Amygdala (tissue), 56 donors: ENCODE measurements around the gene TSKS.

ENCODE experiments used
- DNase-seq, 56 donors: peaks; one replicate each; lab custom pipeline; 2025; lab: John Stamatoyannopoulos, UW

Gene TSKS

DNA sequence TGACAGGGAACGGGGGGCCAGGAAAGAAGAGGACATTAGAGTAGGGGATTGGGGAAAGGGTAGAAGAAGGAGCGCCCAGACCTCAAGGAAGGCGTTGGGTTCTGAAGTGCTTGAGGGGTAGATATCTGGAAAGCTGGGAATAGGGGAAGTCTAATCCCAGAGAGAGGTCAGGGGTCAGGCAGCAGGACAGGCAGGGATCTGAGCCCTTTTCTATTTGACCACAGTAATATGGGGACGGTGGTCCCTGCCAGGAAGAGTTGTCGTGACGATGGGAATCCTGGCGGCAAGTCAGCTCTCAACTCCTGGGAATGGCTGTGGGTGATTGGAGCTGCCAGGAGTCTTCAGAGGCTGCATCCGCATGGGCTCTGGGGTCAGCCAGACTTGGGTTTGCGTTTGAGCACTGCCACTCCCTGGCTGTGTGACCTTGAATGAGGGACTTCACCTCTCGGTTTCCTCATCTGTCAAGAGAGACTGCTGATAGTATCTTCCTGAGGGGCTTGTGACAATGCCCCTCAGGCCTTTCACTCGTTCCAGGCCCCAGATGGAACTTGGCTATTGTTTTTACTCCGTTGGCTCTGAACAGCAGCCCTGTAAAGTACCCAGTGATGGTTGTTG is 5.0 kb upstream of the TSKS start:
- DNase-seq: no peak

DNA sequence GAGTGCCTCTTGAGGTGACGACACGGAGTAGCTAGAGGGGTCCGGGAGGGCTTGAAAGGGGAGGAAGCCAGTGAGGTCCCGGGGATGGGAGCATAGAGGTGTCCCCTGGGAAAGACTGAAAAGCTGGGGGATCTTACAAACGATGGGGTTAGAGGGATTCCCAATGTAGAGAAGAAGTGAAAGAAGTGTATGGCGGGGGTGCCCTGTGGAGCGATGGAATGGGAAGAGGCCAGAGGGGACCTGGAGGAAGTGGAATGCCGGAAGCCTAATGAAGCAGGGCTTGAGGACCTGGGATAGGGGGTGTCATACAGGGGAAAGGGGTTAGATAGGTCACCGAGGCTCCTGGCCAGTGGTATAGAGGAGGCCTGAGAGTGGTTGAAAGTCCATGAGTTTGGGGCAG is 4.3 kb upstream of the TSKS start:
- no peak for DNase-seq

DNA sequence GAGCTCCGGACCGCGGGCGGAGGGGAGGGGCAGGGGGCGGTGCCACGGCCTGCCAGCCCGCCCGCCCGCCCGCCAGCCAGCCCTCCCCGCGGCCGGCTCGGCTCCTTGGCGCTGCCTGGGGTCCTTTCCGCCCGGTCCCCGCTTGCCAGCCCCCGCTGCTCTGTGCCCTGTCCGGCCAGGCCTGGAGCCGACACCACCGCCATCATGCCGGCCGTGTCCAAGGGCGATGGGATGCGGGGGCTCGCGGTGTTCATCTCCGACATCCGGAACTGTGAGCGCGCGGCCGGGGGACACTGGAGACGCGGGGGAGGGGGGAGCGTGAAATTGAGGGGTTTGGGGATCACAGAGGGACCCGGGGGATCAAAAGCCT is 3.8 kb upstream of the TSKS start, which contains the start of gene AP2A1:
AP2A1 (plus strand) TSS at position 72 of the 370 bp plus-strand sequence; CDS start at position 205, 133 bp downstream.
- no peak for DNase-seq

DNA sequence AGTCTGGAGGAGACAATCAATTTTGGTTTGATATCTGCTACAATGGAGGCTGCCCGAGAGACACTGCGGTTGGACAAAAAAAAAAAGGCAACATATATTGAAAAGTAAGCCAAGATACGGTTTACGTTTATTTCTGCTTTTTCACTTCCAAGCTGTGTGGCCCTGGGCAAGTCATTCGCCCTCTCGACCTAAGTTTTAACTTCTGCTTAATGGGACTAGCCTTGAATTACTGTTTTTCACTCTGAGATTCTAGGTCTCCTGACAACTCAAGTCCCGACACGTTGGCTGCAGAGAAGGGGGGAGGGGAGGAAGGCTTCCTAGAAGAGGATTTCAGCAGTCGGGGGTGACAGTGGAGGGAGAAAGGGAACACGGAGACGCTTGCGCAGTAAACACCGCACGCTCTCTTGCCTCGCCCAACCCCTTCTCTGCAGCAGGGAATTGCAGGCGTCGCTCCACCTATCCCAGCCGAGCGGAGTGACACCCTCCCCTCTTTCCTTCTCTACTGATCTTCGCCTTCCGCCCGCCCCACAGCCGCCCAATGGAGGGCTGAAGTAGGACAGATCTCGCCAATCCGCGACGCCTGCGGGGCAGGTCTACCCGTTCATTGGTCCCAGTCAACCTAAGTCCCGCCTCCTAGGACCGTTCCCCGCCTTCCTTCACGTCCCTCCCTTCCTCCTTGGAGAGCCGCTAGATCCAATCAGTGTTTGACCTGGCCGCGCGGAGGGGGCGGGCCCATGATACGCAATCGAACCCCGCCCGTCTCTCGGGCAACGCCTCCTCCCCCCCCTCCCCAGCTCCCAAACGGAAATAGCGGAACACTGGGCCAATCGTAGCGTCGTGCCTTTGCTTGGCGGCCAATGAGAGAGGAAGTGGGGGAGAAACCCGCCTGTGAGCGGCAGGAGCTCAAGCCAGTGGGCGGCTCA is 3.2 kb upstream of the TSKS start:
- DNase-seq: peak; percentile 69 to 100 (median 100)

DNA sequence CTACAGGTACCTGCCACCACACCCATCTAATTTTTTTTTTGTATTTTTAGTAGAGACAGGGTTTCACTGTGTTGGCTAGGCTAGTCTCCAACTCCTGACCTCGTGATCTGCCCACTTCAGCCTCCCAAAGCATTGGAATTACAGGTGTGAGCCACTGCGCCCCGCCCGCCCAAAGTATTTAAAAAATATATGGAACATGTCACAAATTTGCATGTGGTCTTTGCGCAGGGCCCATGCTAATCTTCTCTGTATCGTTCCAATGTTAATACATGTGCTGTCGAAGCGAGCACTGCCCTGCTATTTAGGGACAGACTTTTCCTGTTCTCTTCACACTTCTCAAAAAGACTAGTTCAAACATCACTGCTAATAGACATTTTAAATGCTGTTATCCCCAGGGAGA is 1.2 kb upstream of the TSKS start:
- DNase-seq: no peak

DNA sequence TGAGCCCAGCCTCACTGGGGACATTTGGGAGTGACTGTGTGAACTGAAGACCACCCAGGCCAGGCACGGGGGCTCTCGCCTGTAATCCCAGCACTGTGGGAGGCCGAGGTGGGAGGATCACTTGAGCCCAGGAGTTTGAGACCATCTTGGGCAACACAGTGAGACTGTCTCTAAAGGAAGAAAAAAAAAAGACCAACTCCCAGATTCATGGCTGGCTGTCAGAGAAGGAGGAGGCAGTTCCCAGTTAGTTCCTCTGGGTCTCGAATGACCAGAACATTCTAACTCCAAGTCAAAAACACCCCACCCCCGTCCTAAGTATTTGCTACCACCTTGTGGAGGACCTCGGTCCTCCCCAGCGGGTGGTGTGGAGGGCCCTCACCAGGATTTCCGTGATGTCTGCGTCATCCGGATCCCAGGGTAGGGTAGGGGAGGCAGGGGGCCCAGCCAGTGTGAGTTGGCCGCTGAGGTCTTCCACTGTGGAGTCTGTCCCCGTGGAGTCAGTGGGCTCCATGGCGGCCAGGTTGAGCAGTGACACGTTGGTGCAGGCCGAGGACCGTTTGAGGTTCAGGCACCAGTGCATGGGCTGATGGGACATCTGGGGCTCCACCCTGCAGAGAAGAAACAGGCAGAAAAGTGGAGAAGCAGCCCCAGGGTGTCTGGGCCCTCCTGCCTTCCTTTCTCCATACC is 1.3 kb downstream of the TSKS start:
- DNase-seq: no peak

DNA sequence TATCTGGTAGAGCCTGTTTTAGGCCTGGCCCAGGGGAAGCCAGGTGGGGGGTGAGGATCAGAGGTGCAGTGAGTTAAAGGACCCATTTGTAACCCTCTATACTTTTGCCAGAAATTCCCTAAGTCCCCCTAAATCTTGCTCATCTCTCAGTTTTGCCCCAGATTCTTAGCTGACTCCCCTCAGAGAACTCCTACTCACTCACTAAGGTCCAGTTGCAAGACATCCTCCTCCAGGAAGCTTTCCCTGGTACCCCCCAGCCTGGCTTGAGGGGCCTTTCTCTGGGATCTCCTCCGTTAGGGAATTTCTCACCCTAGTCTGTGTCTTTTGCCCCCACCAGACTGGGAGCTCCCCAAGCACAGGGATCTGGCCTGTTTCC is 1.9 kb downstream of the TSKS start:
- DNase-seq: no peak

DNA sequence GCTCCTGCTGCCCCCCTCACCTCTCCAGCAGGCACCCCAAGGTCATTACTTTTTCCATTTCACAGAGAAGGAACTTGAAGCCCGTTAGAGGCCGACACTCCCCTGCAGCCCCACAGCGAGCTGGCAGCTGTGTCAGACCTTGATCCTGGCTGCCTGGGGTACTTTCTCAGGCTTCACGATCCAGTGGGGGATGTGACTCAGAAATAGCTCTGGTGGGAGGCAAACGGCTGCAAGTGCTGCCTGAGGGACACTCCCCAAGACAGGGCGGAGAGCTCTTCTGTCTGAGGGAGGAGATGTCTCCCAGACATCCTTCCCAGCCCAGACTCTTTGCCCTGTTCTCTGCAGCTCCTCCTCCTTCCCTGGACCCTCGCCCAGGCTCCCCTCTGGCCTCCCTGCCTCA is 4.8 kb downstream of the TSKS start:
- DNase-seq: peak in 5 of 56 donors; percentile 9 to 34 (median 14)

DNA sequence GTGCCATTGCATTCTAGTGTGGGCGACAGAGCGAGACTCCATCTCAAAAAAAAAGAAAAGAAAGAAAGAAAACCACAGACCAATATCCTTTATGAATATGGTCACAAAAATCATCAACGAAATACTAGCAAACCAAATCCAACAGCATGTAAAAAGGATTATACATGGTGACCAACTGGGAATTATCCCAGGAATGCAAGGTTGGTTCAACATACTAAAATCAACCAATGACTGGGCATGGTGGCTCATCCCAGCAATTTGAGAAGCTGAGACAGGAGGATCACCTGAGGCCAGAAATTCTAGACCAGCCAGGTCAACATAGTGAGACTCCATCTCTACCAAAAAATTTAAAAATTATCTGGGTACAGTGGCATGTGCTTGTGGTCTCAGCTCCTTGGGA is 7.2 kb downstream of the TSKS start:
- DNase-seq: no peak

DNA sequence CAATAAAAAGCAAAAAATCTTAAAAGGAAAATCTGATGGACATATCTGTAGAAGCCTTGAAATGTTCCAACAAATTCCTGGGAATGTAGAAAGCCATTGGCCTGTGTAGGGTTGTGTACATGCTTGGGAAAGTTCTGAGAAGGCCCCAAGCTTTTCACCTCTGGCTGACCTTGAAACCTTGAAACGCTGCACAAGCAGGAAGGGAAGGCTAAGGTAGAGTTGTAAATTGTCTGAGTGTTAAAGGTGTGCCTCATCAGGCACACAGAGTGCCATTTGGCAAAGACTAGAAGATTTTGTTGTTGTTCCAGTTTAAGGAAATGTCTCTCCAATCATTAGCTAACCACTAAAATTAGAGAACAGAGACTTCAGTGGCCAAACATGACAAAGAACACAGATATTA is 10.4 kb downstream of the TSKS start:
- no peak for DNase-seq

DNA sequence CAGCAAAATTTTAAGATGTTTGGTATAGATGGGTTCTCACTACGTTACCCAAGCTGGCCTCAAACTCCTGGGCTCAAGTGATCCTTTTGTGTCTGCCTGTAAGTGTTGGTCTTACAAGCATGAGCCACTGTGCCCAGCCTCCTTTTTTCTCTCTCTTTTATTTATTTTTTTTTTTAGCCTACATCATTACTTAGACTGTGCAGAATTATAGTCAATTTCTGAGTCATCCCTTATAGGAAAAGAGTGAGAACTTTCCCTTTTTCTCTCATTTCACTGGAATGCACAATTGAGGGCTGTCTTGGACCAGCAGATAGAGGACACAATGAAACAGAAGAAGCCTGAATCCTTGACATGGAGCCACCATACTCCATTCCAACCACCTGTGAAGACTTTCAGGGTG is 13.3 kb downstream of the TSKS start:
- no peak for DNase-seq

DNA sequence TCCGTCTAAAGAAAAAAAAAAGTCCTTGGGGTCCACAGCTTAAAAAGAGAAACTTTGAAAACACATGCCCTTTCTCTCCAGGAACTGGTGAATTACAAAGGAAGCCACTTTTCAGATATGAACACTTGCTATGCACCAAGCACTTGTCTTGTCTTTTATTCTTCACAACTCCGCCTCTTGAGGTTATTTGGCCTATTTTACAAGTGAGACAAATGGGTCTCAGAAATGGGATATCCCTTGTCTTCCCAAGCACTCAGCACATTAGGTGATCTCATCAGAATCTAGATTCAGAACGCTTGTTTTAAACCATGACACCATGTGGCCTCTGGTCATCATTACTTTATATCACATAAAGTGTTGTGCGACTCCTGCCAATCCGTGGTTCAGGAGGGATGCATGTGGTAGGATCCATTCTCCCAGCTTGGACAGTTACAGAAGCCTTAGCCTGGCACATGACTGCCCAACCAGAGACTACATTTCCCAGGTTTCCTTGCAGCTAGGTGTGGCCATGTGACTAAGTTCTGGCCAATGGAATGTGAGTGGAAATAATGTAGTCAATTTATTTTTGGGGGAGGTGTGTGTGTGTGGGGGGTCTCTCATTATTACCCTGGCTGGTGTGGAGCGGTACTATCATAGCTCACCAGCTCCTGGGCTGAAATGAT is 13.9 kb downstream of the TSKS start:
- DNase-seq: peak in 2 of 56 donors; percentile 4 to 7

DNA sequence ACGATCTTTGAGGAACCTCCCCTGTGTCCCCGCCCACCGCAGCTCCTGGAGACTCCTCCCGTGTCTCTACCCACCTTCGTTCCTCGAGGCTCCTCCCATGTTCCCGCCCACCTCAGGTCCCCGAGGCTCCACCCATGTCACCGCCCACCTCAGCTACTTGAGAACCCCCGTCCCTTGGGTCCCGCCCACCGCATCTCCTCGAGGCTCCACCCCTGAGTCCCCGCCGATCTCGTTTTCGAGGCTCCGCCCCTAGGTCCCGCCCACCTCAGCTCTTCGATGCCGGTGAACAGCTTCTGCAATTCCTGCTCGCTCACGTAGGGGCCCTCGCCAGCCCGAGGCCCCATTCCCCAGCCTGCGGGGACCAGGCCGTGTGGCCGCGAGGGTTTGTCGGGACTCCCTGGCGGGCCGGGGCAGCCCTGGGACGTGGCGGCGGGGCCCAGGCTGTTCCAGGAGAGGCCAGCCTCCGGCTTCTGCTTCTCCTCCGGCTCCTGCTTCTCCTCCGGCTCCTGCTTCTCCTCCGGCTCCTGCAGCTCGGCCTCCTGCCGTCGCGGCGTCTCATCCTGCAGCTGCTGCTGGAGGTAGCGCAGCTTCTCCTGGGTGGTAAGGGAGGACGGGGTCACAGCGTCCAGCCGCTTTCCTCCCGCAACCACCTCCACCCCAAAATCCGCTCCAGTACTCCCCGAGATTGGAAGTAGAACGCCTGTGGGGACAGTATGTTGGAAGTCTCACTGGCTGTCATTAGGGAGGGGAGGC is 16.7 kb downstream of the TSKS start:
- peak in 22 of 56 donors; percentile 5 to 74 (median 20) for DNase-seq

DNA sequence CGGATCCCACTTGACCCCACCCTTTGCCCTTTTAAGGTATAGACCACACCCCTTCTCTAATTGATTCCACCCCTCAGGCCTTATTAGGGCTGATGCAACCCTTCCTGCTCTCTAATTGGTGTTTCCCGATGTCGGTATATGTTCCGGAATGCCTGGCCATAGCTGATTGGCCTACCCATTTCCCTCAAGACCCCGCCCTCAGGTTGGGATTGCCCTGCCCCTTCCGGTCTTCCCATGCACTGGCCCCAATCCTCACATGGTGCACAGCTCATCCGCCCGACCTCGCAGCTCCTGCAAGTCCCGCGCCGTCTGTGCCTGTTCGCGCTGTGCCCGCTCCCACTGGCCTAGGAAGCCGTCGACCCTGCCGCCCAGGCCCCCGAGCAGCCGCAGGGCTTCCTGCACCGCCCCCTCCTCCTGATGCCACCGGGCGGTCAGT is 18.1 kb downstream of the TSKS start:
- DNase-seq: no peak

DNA sequence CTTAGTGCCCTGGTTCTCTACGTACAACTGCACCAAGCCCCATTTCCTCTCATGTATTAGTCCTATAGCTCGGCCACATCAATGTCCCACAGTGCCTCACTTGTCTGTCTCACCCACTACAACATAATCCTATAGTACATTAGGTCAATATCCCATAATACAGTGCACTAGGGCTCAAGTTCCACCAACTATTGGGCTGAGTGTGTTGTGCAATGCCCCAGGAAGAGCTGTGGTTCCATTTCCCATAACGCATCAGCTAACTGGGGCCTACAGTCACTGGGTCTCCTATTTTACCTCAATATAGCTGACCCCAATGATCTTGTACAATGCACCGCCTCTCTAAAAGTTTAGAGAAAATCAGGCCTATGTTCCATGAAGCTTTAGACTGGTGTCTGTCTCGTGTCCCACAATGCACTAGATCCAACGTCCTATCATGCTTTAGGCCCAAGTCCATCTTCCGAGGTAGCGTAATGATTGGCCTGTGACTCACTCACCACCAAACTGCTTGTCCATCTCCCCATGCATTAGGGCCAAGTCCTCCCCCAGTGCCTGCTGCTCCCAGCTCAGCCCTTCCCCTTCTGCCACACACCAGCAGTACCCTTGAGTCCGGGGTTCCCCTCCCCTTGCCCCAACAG is 21.8 kb downstream of the TSKS start:
- no peak for DNase-seq

DNA sequence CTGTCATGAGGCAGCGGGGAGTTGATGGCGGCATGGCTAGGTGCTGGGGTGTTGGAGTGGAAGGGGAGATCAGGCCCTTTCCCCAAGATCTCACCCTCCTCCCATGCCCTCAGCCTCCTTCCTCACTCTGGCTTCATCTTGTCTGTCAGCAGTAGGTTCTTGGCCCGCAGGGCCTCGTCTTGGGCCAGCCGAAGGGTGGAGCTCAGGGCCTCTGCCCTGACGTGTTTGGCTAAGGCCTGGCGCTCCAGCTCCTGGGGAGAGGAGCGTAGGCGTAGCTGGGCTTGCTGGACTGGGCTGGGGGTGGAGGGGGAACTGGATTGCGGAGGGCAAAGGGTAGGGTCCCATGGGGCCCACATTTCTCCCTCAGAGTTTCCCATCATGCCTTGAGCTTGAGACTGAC is 23.2 kb downstream of the TSKS start:
- DNase-seq: no peak

DNA sequence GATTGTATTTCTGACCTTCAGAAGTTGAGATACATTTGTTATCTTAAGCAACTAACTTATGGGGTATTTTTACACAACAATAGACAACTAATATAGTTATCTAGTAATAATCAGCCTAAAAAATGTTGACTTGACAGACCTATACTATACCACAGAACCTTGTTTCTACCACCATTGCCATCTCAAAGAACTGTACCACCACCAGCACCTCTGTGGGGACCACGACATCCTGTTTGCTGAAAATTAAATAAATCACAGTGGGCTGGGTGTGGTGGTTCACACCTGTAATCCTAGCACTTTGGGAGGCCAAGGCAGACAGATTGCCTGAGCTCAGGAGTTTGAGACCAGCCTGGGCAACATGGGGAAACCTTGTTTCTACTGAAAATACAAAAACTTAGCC is 24.0 kb downstream of the TSKS start:
- no peak for DNase-seq

DNA sequence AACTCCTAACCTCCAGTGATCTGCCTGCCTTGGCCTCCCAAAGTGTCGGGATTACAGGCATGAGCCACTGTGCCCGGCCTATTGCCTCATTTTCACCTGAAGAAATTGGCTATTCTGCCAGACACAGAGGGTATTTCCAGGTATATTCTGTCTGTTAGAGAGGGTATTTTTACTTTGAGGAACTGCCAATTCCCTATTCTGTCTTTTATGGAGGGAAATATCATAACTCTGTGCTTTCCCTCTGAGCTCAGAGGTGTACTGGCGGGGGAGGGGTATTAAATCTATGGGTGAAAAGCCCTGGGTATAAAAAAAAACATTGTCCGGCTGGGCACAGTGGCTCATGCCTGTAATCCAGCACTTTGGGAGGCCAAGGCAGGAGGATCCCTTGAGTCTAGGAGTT is 24.8 kb downstream of the TSKS start:
- no peak for DNase-seq

DNA sequence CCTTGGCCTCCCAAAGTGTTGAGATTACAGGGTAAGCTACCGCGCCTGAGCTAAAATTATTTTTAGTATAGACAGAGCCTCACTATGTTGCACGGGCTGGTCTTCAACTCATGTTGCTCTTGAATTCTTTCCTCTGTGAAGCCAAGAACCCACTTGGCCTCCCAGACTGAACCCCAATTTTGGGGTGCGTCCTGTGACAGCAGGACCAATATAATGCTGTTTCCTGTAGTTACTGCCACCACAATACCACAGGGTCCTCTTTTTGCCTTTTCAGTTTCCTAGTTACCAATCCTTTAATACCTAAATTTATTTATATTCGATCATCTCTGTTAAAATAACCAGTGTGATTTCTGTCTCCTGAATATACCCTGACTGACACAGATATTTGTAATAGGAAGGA is 32.9 kb downstream of the TSKS start:
- no peak for DNase-seq
